Body of pancreas (tissue), 4 donors: ENCODE results near the gene ZNF521. TPM values are rescaled to one million over a fixed set of nuclear protein-coding genes. Genes with fewer than 3 reads are reported as not detected.
"Not testable (repeated sequence)": the region's sequence is repeated elsewhere in the genome, so short reads cannot be mapped to it uniquely, and the experiment has no call there.

Experiments
- ATAC-seq: fragments of 150-250 bp; one replicate; pipeline ENCODE4 v1.9.1; 2016
- DNase-seq, 4 donors: peaks; one replicate each; pipeline ENCODE4 v3.0.0-alpha.2; 2019
- H3K27ac ChIP-seq, 4 donors: fragments of 200-600 bp; sonication (generic); 1 replicate in 3 of 4; 2 replicates in 1 of 4; pipeline versions ENCODE4 v1.5.1 to v1.6.1; 2016 to 2019; ENCODE audit warnings: mild to moderate bottlenecking in 1 of 4, mixed read lengths in 1 of 4, moderate library complexity in 1 of 4
- H3K27me3 ChIP-seq, 2 donors: fragments of 200-600 bp; sonication (generic); one replicate each; pipeline ENCODE4 v1.6.0; 2016; ENCODE audit warnings: mild to moderate bottlenecking in 1 of 2
- H3K36me3 ChIP-seq, 2 donors: fragments of 200-600 bp; sonication (generic); replicated peaks in 1 of 2; 2 replicates each; pipeline ENCODE4 v1.5.1; 2016; ENCODE audit warnings: low read depth in 2 of 2; ENCODE audit not compliant: insufficient read depth in 1 of 2
- H3K4me1 ChIP-seq: fragments of 200-600 bp; sonication (generic); one replicate; pipeline ENCODE4 v1.6.0; 2016
- H3K4me3 ChIP-seq, 2 donors: fragments of 200-600 bp; sonication (generic); 1 replicate in 1 of 2; 2 replicates in 1 of 2; pipeline ENCODE4 v1.5.1; 2016 to 2019
- H3K9me3 ChIP-seq, 3 donors: fragments of 200-600 bp; sonication (generic); 1 replicate in 2 of 3; 2 replicates in 1 of 3; pipeline ENCODE4 v1.5.1; 2016
- CTCF ChIP-seq, 7 experiments: fragments of 450-650 bp in 4 of 7; fragments of 200-600 bp in 3 of 7; sonication (generic) in 3 of 7; IDR thresholded peaks; one replicate each; pipeline ENCODE4 v1.5.1; 2016 to 2019; ENCODE audit warnings: antibody characterized with exemption in 7 of 7
- POLR2A ChIP-seq, 3 donors: fragments of 450-650 bp; IDR thresholded peaks; one replicate each; pipeline ENCODE4 v1.6.1; 2016; ENCODE audit warnings: antibody characterized with exemption in 3 of 3, mild to moderate bottlenecking in 2 of 3
- WGBS, 2 donors: methylation state at CpG; one replicate each; pipeline ENCODE4 v1.1.5; 2017; 5-methylcytosine and 5-hydroxymethylcytosine counted together
- intact Hi-C: fragments of 100-400 bp; cut with DNase I; formaldehyde crosslinking; loops from one replicate; pipeline ENCODE4 v1.15.1; 2023
- total RNA-seq, 2 donors: library from RNA; depleted of rRNA; stranded (reverse); fragments of >200 nt; gene quantifications; one replicate each; pipeline ENCODE4 v1.1.0, GENCODE V29; 2016

The ZNF521 gene
- total RNA-seq, 2 donors from 2014 or later: 3.3 to 17.4 TPM

GRCh38 chr18:25279133-25279532, 72.8 kb downstream of the ZNF521 start:
- no peaks in the 10 kb centered on the region for H3K9me3 ChIP-seq
- H3K27me3 ChIP-seq: no peaks in the 10 kb centered on the region
- intact Hi-C loops: no loop called here
- no peak for DNase-seq
- no peaks in the 10 kb centered on the region for H3K4me1 ChIP-seq
- H3K4me3 ChIP-seq: no peak overlapping the region
- no peak for TF ChIP-seq CTCF (IDR thresholded peaks at IDR 0.05)
- no peak for TF ChIP-seq POLR2A (IDR thresholded peaks at IDR 0.05)
- no peak for ATAC-seq
- WGBS, 2 donors: 15 to 19% methylated on average over 2 of the region's 2 CpGs
- H3K36me3 ChIP-seq: no peaks in the 10 kb centered on the region
- no peak overlapping the region for H3K27ac ChIP-seq

- TF ChIP-seq CTCF (IDR thresholded peaks at IDR 0.05): no peak
- no peak for TF ChIP-seq POLR2A (IDR thresholded peaks at IDR 0.05)
- no peaks in the 10 kb centered on the region for H3K9me3 ChIP-seq
- H3K4me1 ChIP-seq: no peaks in the 10 kb centered on the region
- intact Hi-C loops: no loop called here
- WGBS, 2 donors: 63 to 71% methylated on average over 4 of the region's 4 CpGs
- no peaks in the 10 kb centered on the region for H3K27me3 ChIP-seq
- H3K4me3 ChIP-seq: no peak overlapping the region
- DNase-seq (no peak), ATAC-seq (no peak)
- no peak overlapping the region for H3K27ac ChIP-seq
- H3K36me3 ChIP-seq: no peaks in the 10 kb centered on the region
These were observed 73.6 kb downstream of the ZNF521 start for GRCh38 chr18:25278394-25278793.

GRCh38 chr18:25275412-25276001, 76.5 kb downstream of the ZNF521 start:
- ATAC-seq: no peak
- no peak overlapping the region for H3K4me3 ChIP-seq

GRCh38 chr18:25274926-25275325, 77.0 kb downstream of the ZNF521 start:
- 66 to 75% methylated on average over 4 of the region's 4 CpGs for WGBS, 2 donors
- intact Hi-C loops: no loop called here
- H3K36me3 ChIP-seq: no peaks in the 10 kb centered on the region
- no peak for DNase-seq
- no peak for TF ChIP-seq POLR2A (IDR thresholded peaks at IDR 0.05)
- no peaks in the 10 kb centered on the region for H3K4me1 ChIP-seq
- no peak for ATAC-seq
- no peaks in the 10 kb centered on the region for H3K27me3 ChIP-seq
- no peak overlapping the region for H3K27ac ChIP-seq
- H3K9me3 ChIP-seq: no peaks in the 10 kb centered on the region
- H3K4me3 ChIP-seq: no peak overlapping the region

More at GRCh38 chr18:25275412-25276001, 76.5 kb downstream of the ZNF521 start:
- 57 to 72% methylated on average over 11 of the region's 11 CpGs for WGBS, 2 donors
- intact Hi-C loops: no loop called here
- H3K27me3 ChIP-seq: no peaks in the 10 kb centered on the region
- no peak for DNase-seq
- TF ChIP-seq CTCF (IDR thresholded peaks at IDR 0.05) (no peak), POLR2A (IDR thresholded peaks at IDR 0.05) (no peak)
- H3K36me3 ChIP-seq: no peaks in the 10 kb centered on the region
- no peaks in the 10 kb centered on the region for H3K4me1 ChIP-seq
- no peak overlapping the region for H3K27ac ChIP-seq
- no peaks in the 10 kb centered on the region for H3K9me3 ChIP-seq

- H3K4me3 ChIP-seq, H3K27me3 ChIP-seq, H3K9me3 ChIP-seq, DNase-seq, H3K4me1 ChIP-seq, H3K36me3 ChIP-seq, ATAC-seq, intact Hi-C loops, H3K27ac ChIP-seq: not testable (repeated sequence)
- 26 to 42% methylated on average over 5 to 12 of the region's 12 CpGs for WGBS, 2 donors
These were observed 84.9 kb downstream of the ZNF521 start for GRCh38 chr18:25266931-25267527.

- no peak for TF ChIP-seq CTCF (IDR thresholded peaks at IDR 0.05)
- TF ChIP-seq POLR2A (IDR thresholded peaks at IDR 0.05): no peak
- no peaks in the 10 kb centered on the region for H3K27me3 ChIP-seq
- H3K36me3 ChIP-seq: no peaks in the 10 kb centered on the region
- no peak overlapping the region for H3K4me3 ChIP-seq
- DNase-seq (no peak), ATAC-seq (no peak)
- WGBS, 2 donors: 19 to 26% methylated on average over 2 of the region's 2 CpGs
- intact Hi-C loops: no loop called here
- H3K27ac ChIP-seq: no peak overlapping the region
- H3K4me1 ChIP-seq: no peaks in the 10 kb centered on the region
- no peaks in the 10 kb centered on the region for H3K9me3 ChIP-seq
These were observed 89.0 kb downstream of the ZNF521 start for GRCh38 chr18:25262920-25263319.
